CD4-positive, alpha-beta T cell (primary cell): ENCODE data around the gene DDX31. TPM values are rescaled to one million over a fixed set of nuclear protein-coding genes. Genes with fewer than 3 reads are reported as not detected.

ENCODE experiments used
- ATAC-seq: fragments of 200-7000 bp; cut with Tn5 transposase; one replicate; pipeline ENCODE4 v1.10.0; 2022; ENCODE audit warnings: mild to moderate bottlenecking; ENCODE audit not compliant: poor library complexity
- CTCF ChIA-PET: fragments of 350-600 bp; sonication (Branson Sonifier 250); formaldehyde crosslinking; loops from one replicate; lab custom pipeline; 2021; ENCODE audit warnings: antibody characterized with exemption, inconsistent platforms; lab: Charles Lee
- POLR2A ChIA-PET: fragments of 350-600 bp; sonication (Branson Sonifier 250); formaldehyde crosslinking; loops from one replicate; lab custom pipeline; 2021; ENCODE audit warnings: antibody characterized with exemption, inconsistent platforms; lab: Charles Lee
- DNase-seq, 14 experiments: peaks; one replicate each; pipeline ENCODE4 v3.0.0-alpha.2; 2013 to 2020; ENCODE audit warnings: mixed read lengths in 2 of 14
- H3K27ac ChIP-seq, 2 donors: one replicate each; pipeline versions ENCODE4 v1.5.1 to v1.7.0; 2013; ENCODE audit warnings: low read length in 2 of 2, low read depth in 1 of 2, mild to moderate bottlenecking in 1 of 2
- H3K27me3 ChIP-seq, 2 experiments: 1 replicate in 1 of 2; 2 replicates in 1 of 2; pipeline versions ENCODE4 v1.6.1 to v1.7.0; 2013; ENCODE audit warnings: low read length in 2 of 2, control low read depth in 1 of 2, mild to moderate bottlenecking in 1 of 2, moderate library complexity in 1 of 2; ENCODE audit not compliant: insufficient read depth in 2 of 2, control insufficient read depth in 1 of 2
- H3K36me3 ChIP-seq: one replicate; pipeline ENCODE4 v1.6.1; 2013; ENCODE audit warnings: low read length, control low read depth; ENCODE audit not compliant: insufficient read depth
- H3K4me1 ChIP-seq: one replicate; pipeline ENCODE4 v1.6.1; 2013; ENCODE audit warnings: low read length, control low read depth; ENCODE audit not compliant: insufficient read depth
- H3K4me3 ChIP-seq: one replicate; pipeline ENCODE4 v1.5.1; 2013; ENCODE audit warnings: mild to moderate bottlenecking, low read length, moderate library complexity
- H3K9me3 ChIP-seq, 2 experiments: 1 replicate in 1 of 2; 2 replicates in 1 of 2; pipeline versions ENCODE4 v1.6.1 to v1.7.0; 2013; ENCODE audit warnings: low read length in 2 of 2, mild to moderate bottlenecking in 2 of 2, control low read depth in 1 of 2, moderate library complexity in 1 of 2; ENCODE audit not compliant: control insufficient read depth in 1 of 2, insufficient read depth in 1 of 2
- H3K27ac Mint-ChIP-seq: one replicate; pipeline ENCODE4 v1.8.0; 2020; ENCODE audit warnings: mixed read lengths
- H3K27me3 Mint-ChIP-seq: one replicate; pipeline ENCODE4 v1.8.0; 2021; ENCODE audit warnings: mixed read lengths
- H3K36me3 Mint-ChIP-seq: one replicate; pipeline ENCODE4 v1.8.0; 2021; ENCODE audit warnings: low read depth, mixed read lengths
- H3K4me1 Mint-ChIP-seq: one replicate; pipeline ENCODE4 v1.8.0; 2021; ENCODE audit warnings: low read depth, mixed read lengths
- H3K4me3 Mint-ChIP-seq: one replicate; pipeline ENCODE4 v1.8.0; 2020; ENCODE audit warnings: mild to moderate bottlenecking, mixed read lengths
- H3K9me3 Mint-ChIP-seq: one replicate; pipeline ENCODE4 v1.8.0; 2020; ENCODE audit warnings: mixed read lengths
- intact Hi-C, 2 experiments: fragments of 100-400 bp; cut with DNase I in 1 of 2; cut with micrococcal nuclease in 1 of 2; formaldehyde crosslinking; loops; one replicate each; pipeline versions ENCODE4 v1.15.1 to v1.9.0; 2023 to 2025; cut with DNase I, micrococcal nuclease
- total RNA-seq, 174 experiments: library from RNA in 2 of 174; stranded (reverse) in 2 of 174; gene quantifications; one replicate each; pipeline ENCODE4 v1.2.3 and lab custom pipeline; 2021 to 2026
- TF ChIP-seq, protein P1 (sequence below): fragments of 200-600 bp; IDR thresholded peaks from one replicate; pipeline ENCODE4 v1.8.0; 2022; ENCODE audit warnings: antibody characterized with exemption, mild to moderate bottlenecking

The DDX31 gene
- total RNA-seq, 2 experiments from 2014 or later, result 11.0 to 11.3 TPM

- H3K27ac ChIP-seq, result no peak overlapping the region
- CTCF ChIA-PET, result no interaction called here
These were observed 40.5 kb upstream of the DDX31 start for GRCh38 chr9:132710333-132710732.

DNA sequence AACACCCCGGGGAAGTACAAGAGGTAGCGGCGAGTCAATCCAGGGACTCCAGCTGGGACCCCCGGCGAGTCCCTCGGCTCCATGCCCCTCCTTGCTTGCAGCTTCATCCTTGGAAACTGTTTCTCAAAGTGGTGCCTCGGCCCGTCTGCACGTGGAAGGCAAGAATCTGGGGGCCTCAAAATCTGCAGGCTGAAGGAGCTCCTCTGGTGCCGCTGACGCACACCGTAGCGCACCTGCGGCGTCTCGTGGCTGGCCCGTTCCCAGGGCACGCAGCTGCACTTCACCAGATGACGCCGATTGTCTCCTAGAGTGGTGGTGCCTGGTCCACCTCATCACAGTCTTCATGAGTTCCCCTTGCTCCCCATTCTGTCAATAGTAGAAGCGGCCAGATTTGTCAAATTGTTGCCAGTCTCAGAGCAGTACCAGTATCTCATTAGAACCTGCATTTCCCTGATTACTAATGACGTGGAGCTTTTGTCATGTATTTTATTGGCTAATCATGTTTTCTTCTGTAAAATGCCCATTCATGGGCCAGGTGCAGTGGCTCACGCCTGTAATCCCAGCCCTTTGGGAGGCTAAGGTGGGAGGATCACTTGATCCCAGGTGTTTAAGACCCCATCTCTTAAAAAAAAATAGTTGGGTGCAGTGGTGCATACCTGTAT lies 39.1 kb upstream of the DDX31 start:
- Histone ChIP-seq H3K27ac (no peak overlapping the region), H3K36me3 (no peaks in the 10 kb centered on the region), H3K27me3 (no peaks in the 10 kb centered on the region), H3K4me1 (no peaks in the 10 kb centered on the region), H3K4me3 (no peak overlapping the region), H3K9me3 (no peaks in the 10 kb centered on the region)
- Mint-ChIP-seq H3K4me1 (no peaks in the 10 kb centered on the region), H3K4me3 (no peak overlapping the region), H3K27me3 (peaks cover 25% of the 10 kb centered on the region), H3K27ac (no peak overlapping the region), H3K36me3 (no peaks in the 10 kb centered on the region), H3K9me3 (no peaks in the 10 kb centered on the region)
- CTCF ChIA-PET, result no interaction called here
- DNase-seq (no peak), ATAC-seq (no peak)
- POLR2A ChIA-PET, result no interaction called here
- intact Hi-C loops, result no loop called here
- TF ChIP-seq, protein P1, sequence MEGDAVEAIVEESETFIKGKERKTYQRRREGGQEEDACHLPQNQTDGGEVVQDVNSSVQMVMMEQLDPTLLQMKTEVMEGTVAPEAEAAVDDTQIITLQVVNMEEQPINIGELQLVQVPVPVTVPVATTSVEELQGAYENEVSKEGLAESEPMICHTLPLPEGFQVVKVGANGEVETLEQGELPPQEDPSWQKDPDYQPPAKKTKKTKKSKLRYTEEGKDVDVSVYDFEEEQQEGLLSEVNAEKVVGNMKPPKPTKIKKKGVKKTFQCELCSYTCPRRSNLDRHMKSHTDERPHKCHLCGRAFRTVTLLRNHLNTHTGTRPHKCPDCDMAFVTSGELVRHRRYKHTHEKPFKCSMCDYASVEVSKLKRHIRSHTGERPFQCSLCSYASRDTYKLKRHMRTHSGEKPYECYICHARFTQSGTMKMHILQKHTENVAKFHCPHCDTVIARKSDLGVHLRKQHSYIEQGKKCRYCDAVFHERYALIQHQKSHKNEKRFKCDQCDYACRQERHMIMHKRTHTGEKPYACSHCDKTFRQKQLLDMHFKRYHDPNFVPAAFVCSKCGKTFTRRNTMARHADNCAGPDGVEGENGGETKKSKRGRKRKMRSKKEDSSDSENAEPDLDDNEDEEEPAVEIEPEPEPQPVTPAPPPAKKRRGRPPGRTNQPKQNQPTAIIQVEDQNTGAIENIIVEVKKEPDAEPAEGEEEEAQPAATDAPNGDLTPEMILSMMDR, result no peak

More at GRCh38 chr9:132710333-132710732, 40.5 kb upstream of the DDX31 start:
- H3K27ac Mint-ChIP-seq, result no peak overlapping the region
- no peaks in the 10 kb centered on the region for H3K27me3 ChIP-seq
- H3K36me3 ChIP-seq, result no peaks in the 10 kb centered on the region
- H3K4me1 ChIP-seq, result no peaks in the 10 kb centered on the region
- H3K27me3 Mint-ChIP-seq, result peaks cover 19% of the 10 kb centered on the region
- H3K4me1 Mint-ChIP-seq, result no peaks in the 10 kb centered on the region
- POLR2A ChIA-PET, result no interaction called here
- H3K36me3 Mint-ChIP-seq, result no peaks in the 10 kb centered on the region
- intact Hi-C loops, result loop anchor here (1.0 kb wide), 1 partner anchor 10 kb away; no protein-coding TSS in a partner anchor
- no peaks in the 10 kb centered on the region for H3K9me3 ChIP-seq
- no peak for ATAC-seq
- H3K4me3 ChIP-seq, result no peak overlapping the region
- DNase-seq, result no peak
- TF ChIP-seq, protein P1, result no peak
- no peaks in the 10 kb centered on the region for H3K9me3 Mint-ChIP-seq
- H3K4me3 Mint-ChIP-seq, result no peak overlapping the region

- no peak overlapping the region for H3K27ac ChIP-seq
- ChIA-PET POLR2A (no interaction called here), CTCF (no interaction called here)
- no peak for ATAC-seq
- Mint-ChIP-seq H3K27ac (no peak overlapping the region), H3K36me3 (no peaks in the 10 kb centered on the region), H3K27me3 (peaks cover 29% of the 10 kb centered on the region), H3K4me3 (no peak overlapping the region), H3K4me1 (no peaks in the 10 kb centered on the region), H3K9me3 (no peaks in the 10 kb centered on the region)
- H3K27me3 ChIP-seq, result no peaks in the 10 kb centered on the region
- H3K4me1 ChIP-seq, result no peaks in the 10 kb centered on the region
- DNase-seq, result no peak
- TF ChIP-seq, protein P1, result no peak
- H3K4me3 ChIP-seq, result no peak overlapping the region
- no peaks in the 10 kb centered on the region for H3K36me3 ChIP-seq
- intact Hi-C loops, result no loop called here
- no peaks in the 10 kb centered on the region for H3K9me3 ChIP-seq
These were observed 38.5 kb upstream of the DDX31 start for GRCh38 chr9:132708239-132708638.
